Left lobe of liver (tissue), 2 donors: Measurements from ENCODE around the gene GREB1. TPM values are rescaled to one million over a fixed set of nuclear protein-coding genes. Genes with fewer than 3 reads are reported as not detected.

ENCODE experiments used
- ATAC-seq: fragments of 200-7000 bp; cut with Tn5 transposase; one replicate; pipeline ENCODE4 v1.9.1; 2020; ENCODE audit warnings: mild to moderate bottlenecking, moderate library complexity
- DNase-seq: peaks from one replicate; pipeline ENCODE4 v3.0.0-alpha.2; 2020; ENCODE audit warnings: low spot score
- total RNA-seq: library from RNA; stranded (reverse); gene quantifications from one replicate; pipeline ENCODE4 v1.2.1, GENCODE V29; 2021
- donor health status: DM: no; HTN: no; CAD: no; lungs with moderate emphysema.
- donor health status: DM: no; HTN: yes; CAD: no.

GREB1 gene
- total RNA-seq, 1 donor from 2014 or later = 22.4 TPM

- ATAC-seq (no peak), DNase-seq (no peak)
These were observed 94.8 kb downstream of the GREB1 start for GRCh38 chr2:11628675-11629074.

- ATAC-seq = no peak
- no peak for DNase-seq
These were observed 95.4 kb downstream of the GREB1 start for GRCh38 chr2:11629215-11629614.

- DNase-seq = no peak
- no peak for ATAC-seq
These were observed 96.0 kb downstream of the GREB1 start for GRCh38 chr2:11629851-11630250.

GRCh38 chr2:11630855-11631254, 97.0 kb downstream of the GREB1 start:
- DNase-seq (no peak), ATAC-seq (no peak)

- ATAC-seq (no peak), DNase-seq (no peak)
These were observed 97.6 kb downstream of the GREB1 start for GRCh38 chr2:11631462-11631861.

- ATAC-seq (no peak), DNase-seq (no peak)
These were observed 100.2 kb downstream of the GREB1 start for GRCh38 chr2:11633923-11634478.

- no peak for ATAC-seq
- no peak for DNase-seq
These were observed 100.7 kb downstream of the GREB1 start for GRCh38 chr2:11634584-11634983.

GRCh38 chr2:11635141-11635540, 101.3 kb downstream of the GREB1 start:
- no peak for ATAC-seq
- DNase-seq = no peak

- DNase-seq (no peak), ATAC-seq (no peak)
These were observed 102.9 kb downstream of the GREB1 start for GRCh38 chr2:11636593-11637295.

GRCh38 chr2:11637546-11637945, 103.7 kb downstream of the GREB1 start:
- ATAC-seq (no peak), DNase-seq (no peak)

- no peak for DNase-seq
- no peak for ATAC-seq
These were observed 105.7 kb downstream of the GREB1 start for GRCh38 chr2:11639503-11639902.

- ATAC-seq (no peak), DNase-seq (no peak)
These were observed 106.3 kb downstream of the GREB1 start for GRCh38 chr2:11640132-11640531.

GRCh38 chr2:11642972-11643371, 109.1 kb downstream of the GREB1 start:
- ATAC-seq = no peak
- no peak for DNase-seq

GRCh38 chr2:11644293-11644692, 110.4 kb downstream of the GREB1 start:
- DNase-seq = no peak
- ATAC-seq = no peak

GRCh38 chr2:11646530-11646929, 112.7 kb downstream of the GREB1 start:
- ATAC-seq = no peak
- DNase-seq = no peak

GRCh38 chr2:11647834-11648600, 114.2 kb downstream of the GREB1 start:
- DNase-seq (no peak), ATAC-seq (no peak)

GRCh38 chr2:11649093-11649492, 115.2 kb downstream of the GREB1 start:
- ATAC-seq (no peak), DNase-seq (no peak)

GRCh38 chr2:11651856-11652548, 118.2 kb downstream of the GREB1 start:
- ATAC-seq (no peak), DNase-seq (no peak)

GRCh38 chr2:11652553-11652952, 118.7 kb downstream of the GREB1 start:
- no peak for ATAC-seq
- no peak for DNase-seq

GRCh38 chr2:11655495-11655894, 121.7 kb downstream of the GREB1 start:
- ATAC-seq (no peak), DNase-seq (no peak)

- DNase-seq (no peak), ATAC-seq (no peak)
These were observed 122.4 kb downstream of the GREB1 start for GRCh38 chr2:11656252-11656651.

GRCh38 chr2:11656671-11657101, 122.8 kb downstream of the GREB1 start:
- ATAC-seq (peak; percentile 47), DNase-seq (no peak)
